Stimulated activated CD4-positive, alpha-beta T cell treated with anti-CD3 and anti-CD28 coated beads, TNF-alpha, amount 100 ng/mL, for 24 hours (primary cell): ENCODE results near the gene PHC2.
"Not testable (repeated sequence)": the region's sequence is repeated elsewhere in the genome, so short reads cannot be mapped to it uniquely, and the experiment has no call there.

Experiments used
- DNase-seq, 3 experiments: peaks; one replicate each; pipeline ENCODE4 v3.0.0-alpha.2; 2020; ENCODE audit warnings: low read depth in 3 of 3

The PHC2 gene

GRCh38 chr1:33316601-33317000 lies 114.3 kb downstream of the PHC2 start:
- DNase-seq = no peak

- DNase-seq = no peak
These were observed 116.5 kb downstream of the PHC2 start for GRCh38 chr1:33314416-33314815.

GRCh38 chr1:33312413-33312749 lies 118.5 kb downstream of the PHC2 start:
- DNase-seq = no peak

GRCh38 chr1:33311706-33312412 lies 119.0 kb downstream of the PHC2 start:
- DNase-seq = no peak

- no peak for DNase-seq
These were observed 120.2 kb downstream of the PHC2 start for GRCh38 chr1:33310702-33311101.

GRCh38 chr1:33309351-33309750 lies 121.5 kb downstream of the PHC2 start:
- DNase-seq = not testable (repeated sequence)

- no peak for DNase-seq
These were observed 123.4 kb downstream of the PHC2 start for GRCh38 chr1:33307494-33307864.

- no peak for DNase-seq
These were observed 124.0 kb downstream of the PHC2 start for GRCh38 chr1:33306653-33307493.

GRCh38 chr1:33305816-33306652 lies 124.9 kb downstream of the PHC2 start:
- DNase-seq = no peak

GRCh38 chr1:33305016-33305415 lies 125.9 kb downstream of the PHC2 start:
- no peak for DNase-seq

- DNase-seq = peak in 1 of 3 experiments; percentile 19
These were observed 128.6 kb downstream of the PHC2 start for GRCh38 chr1:33302325-33302724.

- no peak for DNase-seq
These were observed 129.5 kb downstream of the PHC2 start for GRCh38 chr1:33301273-33301984.

- no peak for DNase-seq
These were observed 130.2 kb downstream of the PHC2 start for GRCh38 chr1:33300673-33301072.

GRCh38 chr1:33299461-33300155 lies 131.3 kb downstream of the PHC2 start:
- no peak for DNase-seq

GRCh38 chr1:33298623-33299277 lies 132.1 kb downstream of the PHC2 start:
- peak; percentile 36 to 57 (median 39) for DNase-seq

- DNase-seq = no peak
These were observed 132.8 kb downstream of the PHC2 start for GRCh38 chr1:33297911-33298622.

- DNase-seq = no peak
These were observed 134.1 kb downstream of the PHC2 start for GRCh38 chr1:33296824-33297223.

- no peak for DNase-seq
These were observed 134.8 kb downstream of the PHC2 start for GRCh38 chr1:33296082-33296458.

- peak; percentile 67 to 85 (median 78) for DNase-seq
These were observed 135.3 kb downstream of the PHC2 start for GRCh38 chr1:33295450-33296081.
